RWPE1 (cell line): Measurements from ENCODE around the gene LRRC8E.
"Not testable (repeated sequence)": the region's sequence is repeated elsewhere in the genome, so short reads cannot be mapped to it uniquely, and the experiment has no call there.

ENCODE experiments used
- CTCF ChIA-PET: fragments of 350-600 bp; sonication (Branson Sonifier 250); formaldehyde crosslinking; extraction: SDS; loops from one replicate; lab custom pipeline; 2021; lab: Yijun Ruan, JAX
- POLR2A ChIA-PET: fragments of 400-600 bp; formaldehyde crosslinking; extraction: SDS; loops from one replicate; lab custom pipeline; 2020; ENCODE audit warnings: antibody characterized with exemption; ENCODE audit not compliant: low non-redundant PET; lab: Yijun Ruan, JAX
- DNase-seq: peaks from one replicate; pipeline ENCODE4 v3.0.0; 2012; ENCODE audit warnings: low spot score
- H3K27ac ChIP-seq: fragments of 450-650 bp; 2 replicates; pipeline ENCODE4 v1.5.1; 2017
- CTCF ChIP-seq: fragments of 450-650 bp; conservative IDR thresholded peaks from 2 replicates; pipeline ENCODE4 v1.5.1; 2017; ENCODE audit warnings: low read depth, mild to moderate bottlenecking

Gene LRRC8E

DNA sequence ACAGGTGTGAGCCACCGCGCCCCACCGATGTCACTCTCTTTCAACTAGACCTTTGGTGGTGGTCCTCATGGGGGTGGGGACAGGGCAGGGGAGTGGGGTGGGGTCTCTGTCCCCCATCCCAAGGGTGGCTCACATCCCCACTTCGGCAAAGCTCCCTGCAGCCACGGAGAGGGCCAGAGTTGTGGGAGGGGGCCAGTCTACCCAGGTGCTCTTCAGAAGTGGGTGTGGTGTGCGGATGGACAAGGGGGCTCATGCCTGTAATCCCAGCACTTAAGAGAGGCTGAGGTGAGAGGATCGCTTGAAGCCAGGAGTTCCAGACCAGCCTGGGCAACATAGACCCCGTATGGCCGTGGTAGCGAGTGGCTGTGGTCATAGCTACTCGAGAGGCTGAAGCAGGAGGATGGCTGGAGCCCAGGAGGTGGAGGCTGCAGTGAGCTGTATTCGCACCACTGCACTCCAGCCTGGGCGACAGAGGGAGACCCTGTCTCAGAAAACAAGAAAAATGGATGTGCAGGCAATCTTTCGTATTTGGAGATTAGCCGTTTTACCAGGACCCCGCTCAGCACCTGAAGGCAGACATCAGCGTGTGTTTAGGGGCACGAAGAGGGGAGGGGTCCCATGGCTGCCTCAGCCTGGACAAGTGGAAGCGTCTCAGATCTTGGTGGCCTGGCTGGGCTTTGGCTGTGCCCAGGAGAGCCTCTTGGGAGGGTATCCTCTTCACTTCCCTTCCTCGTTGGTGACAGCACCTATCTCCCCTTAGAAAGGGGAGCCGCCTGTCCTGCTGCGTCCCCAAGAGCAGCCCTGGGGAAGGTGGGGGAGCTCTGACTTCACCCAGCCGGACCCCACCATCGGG is 27.2 kb downstream of the LRRC8E start:
- ChIA-PET CTCF (interaction anchor here (0.6 kb wide), 1 partner anchor 37 kb away, joined by 3 read pairs; no protein-coding TSS in a partner anchor), POLR2A (interaction anchor here (0.6 kb wide), 2 partner anchors 12 to 13 kb away, joined by 3 to 4 read pairs; partner anchors contain the start of gene MAP2K7)
- DNase-seq = no peak
- TF ChIP-seq CTCF = no peak
- peak overlapping the region; percentile 70; the same call in 1 of the 2 replicates for H3K27ac ChIP-seq

GRCh38 chr19:7916103-7916954 is 28.0 kb downstream of the LRRC8E start:
- peak overlapping the region; percentile 70 for H3K27ac ChIP-seq
- TF ChIP-seq CTCF = peak; percentile 12; the same call in 1 of the 2 replicates
- ChIA-PET POLR2A (interaction anchor here (0.6 kb wide), 2 partner anchors 12 to 13 kb away, joined by 3 to 4 read pairs; partner anchors contain the start of gene MAP2K7), CTCF (interaction anchor here (0.6 kb wide), 2 partner anchors 38 to 116 kb away, joined by 3 to 5 read pairs; no protein-coding TSS in a partner anchor)
- no peak for DNase-seq

DNA sequence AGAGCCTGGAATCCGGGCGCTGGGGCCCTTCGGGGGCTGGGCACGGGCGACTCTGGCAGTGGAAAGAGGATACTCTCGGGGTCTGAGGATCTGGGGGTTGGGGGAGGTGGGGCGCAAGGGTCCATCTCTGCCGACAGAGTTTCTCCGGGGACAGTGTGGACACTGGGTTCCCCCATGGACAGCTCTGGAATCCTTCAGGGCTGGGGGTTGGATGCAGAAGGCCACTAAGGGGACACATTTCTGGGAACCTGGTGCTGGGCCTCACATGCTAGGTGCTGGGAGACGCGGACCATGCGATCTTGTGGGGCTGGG is 28.6 kb downstream of the LRRC8E start:
- ChIA-PET CTCF (no interaction called here), POLR2A (no interaction called here)
- peak overlapping the region; percentile 70 for H3K27ac ChIP-seq
- DNase-seq = no peak
- TF ChIP-seq CTCF = no peak

- no peak for DNase-seq
Measured at GRCh38 chr19:7917267-7918061, 29.2 kb downstream of the LRRC8E start.

GRCh38 chr19:7918062-7918614 is 29.8 kb downstream of the LRRC8E start:
- DNase-seq = not testable (repeated sequence)
- H3K27ac ChIP-seq = peak overlapping the region; percentile 70
- CTCF ChIA-PET = interaction anchor here (0.7 kb wide), 3 partner anchors 36 to 155 kb away, joined by 3 read pairs; no protein-coding TSS in a partner anchor
- POLR2A ChIA-PET = interaction anchor here (0.6 kb wide), 1 partner anchor 16 kb away, joined by 3 read pairs; no protein-coding TSS in a partner anchor
- TF ChIP-seq CTCF = peak; percentile 40

More at GRCh38 chr19:7917267-7918061, 29.2 kb downstream of the LRRC8E start:
- ChIA-PET CTCF (interaction anchor here (0.5 kb wide), 1 partner anchor 11 kb away, joined by 9 read pairs; no protein-coding TSS in a partner anchor), POLR2A (no interaction called here)
- TF ChIP-seq CTCF = peak; percentile 82
- peak overlapping the region; percentile 70 for H3K27ac ChIP-seq
